Measurements from ENCODE around the gene UBXN4.

Gene UBXN4

GRCh38 chr2:135825550-135826176 is 84.0 kb downstream of the UBXN4 start:
- DNase-seq = no peak
- intact Hi-C loops (cut with DNase I; ENCODE audit: low total_unique reads) = no loop called here
- Histone ChIP-seq H3K4me1 (no peaks in the 10 kb centered on the region), H3K27me3 (no peaks in the 10 kb centered on the region), H3K9me3 (no peaks in the 10 kb centered on the region), H3K27ac (no peak overlapping the region), H3K36me3 (no peaks in the 10 kb centered on the region), H3K4me3 (no peak overlapping the region)
- TF ChIP-seq CTCF (IDR thresholded peaks at IDR 0.05) = no peak

GRCh38 chr2:135826544-135826943 is 84.9 kb downstream of the UBXN4 start:
- H3K9me3 ChIP-seq = no peaks in the 10 kb centered on the region
- H3K27ac ChIP-seq = no peak overlapping the region
- no peaks in the 10 kb centered on the region for H3K4me1 ChIP-seq
- TF ChIP-seq CTCF (IDR thresholded peaks at IDR 0.05) = no peak
- H3K27me3 ChIP-seq = no peaks in the 10 kb centered on the region
- no peak overlapping the region for H3K4me3 ChIP-seq
- H3K36me3 ChIP-seq = no peaks in the 10 kb centered on the region
- DNase-seq = no peak
- intact Hi-C loops (cut with DNase I; ENCODE audit: low total_unique reads) = no loop called here

- H3K4me1 ChIP-seq = no peaks in the 10 kb centered on the region
- intact Hi-C loops (cut with DNase I; ENCODE audit: low total_unique reads) = no loop called here
- TF ChIP-seq CTCF (IDR thresholded peaks at IDR 0.05) = no peak
- DNase-seq = no peak
- H3K36me3 ChIP-seq = no peaks in the 10 kb centered on the region
- no peak overlapping the region for H3K27ac ChIP-seq
- H3K4me3 ChIP-seq = no peak overlapping the region
- H3K9me3 ChIP-seq = no peaks in the 10 kb centered on the region
- no peaks in the 10 kb centered on the region for H3K27me3 ChIP-seq
These were observed 87.9 kb downstream of the UBXN4 start for GRCh38 chr2:135829378-135830135.

GRCh38 chr2:135831180-135831812 is 89.6 kb downstream of the UBXN4 start:
- Histone ChIP-seq H3K27ac (no peak overlapping the region), H3K9me3 (no peaks in the 10 kb centered on the region), H3K27me3 (no peaks in the 10 kb centered on the region), H3K4me3 (no peak overlapping the region), H3K36me3 (no peaks in the 10 kb centered on the region), H3K4me1 (no peaks in the 10 kb centered on the region)
- no peak for DNase-seq
- intact Hi-C loops (cut with DNase I; ENCODE audit: low total_unique reads) = no loop called here
- TF ChIP-seq CTCF (IDR thresholded peaks at IDR 0.05) = no peak

GRCh38 chr2:135832891-135833290 is 91.2 kb downstream of the UBXN4 start:
- H3K36me3 ChIP-seq = no peaks in the 10 kb centered on the region
- no peaks in the 10 kb centered on the region for H3K4me1 ChIP-seq
- DNase-seq = no peak
- H3K9me3 ChIP-seq = no peaks in the 10 kb centered on the region
- no peak overlapping the region for H3K4me3 ChIP-seq
- no peaks in the 10 kb centered on the region for H3K27me3 ChIP-seq
- intact Hi-C loops (cut with DNase I; ENCODE audit: low total_unique reads) = no loop called here
- TF ChIP-seq CTCF (IDR thresholded peaks at IDR 0.05) = no peak
- no peak overlapping the region for H3K27ac ChIP-seq
